Endodermal cell (in vitro differentiated cells): ENCODE results near the gene CYTH3. TPM values are rescaled to one million over a fixed set of nuclear protein-coding genes. Genes with fewer than 3 reads are reported as not detected.

ENCODE experiments used
- DNase-seq: peaks from one replicate; pipeline ENCODE4 v3.0.0-alpha.2; 2017
- H3K27ac ChIP-seq: 2 replicates; pipeline ENCODE4 v1.5.1; 2013; ENCODE audit warnings: mild to moderate bottlenecking, low read depth, low read length, moderate library complexity
- H3K27me3 ChIP-seq: 2 replicates; pipeline ENCODE4 v1.6.1; 2013; ENCODE audit warnings: mild to moderate bottlenecking, low read length, moderate library complexity; ENCODE audit not compliant: insufficient read depth, control insufficient read depth, poor library complexity, severe bottlenecking
- H3K36me3 ChIP-seq: 2 replicates; pipeline ENCODE4 v1.7.0; 2013; ENCODE audit warnings: mild to moderate bottlenecking, low read length, moderate library complexity; ENCODE audit not compliant: control insufficient read depth, insufficient read depth
- H3K4me1 ChIP-seq: one replicate; pipeline ENCODE4 v1.7.0; 2013; ENCODE audit warnings: low read length; ENCODE audit not compliant: control insufficient read depth, insufficient read depth
- H3K4me3 ChIP-seq: 2 replicates; pipeline ENCODE4 v1.5.1; 2013; ENCODE audit warnings: mild to moderate bottlenecking, low read length, moderate library complexity
- H3K9ac ChIP-seq: 2 replicates; pipeline ENCODE4 v1.6.1; 2013; ENCODE audit warnings: mild to moderate bottlenecking, low read length, moderate library complexity; ENCODE audit not compliant: poor library complexity, severe bottlenecking; ENCODE audit errors: extremely low read depth
- H3K9me3 ChIP-seq: 2 replicates; pipeline ENCODE4 v1.6.1; 2013; ENCODE audit warnings: mild to moderate bottlenecking, low read length, moderate library complexity; ENCODE audit not compliant: control insufficient read depth
- H3K27ac Mint-ChIP-seq: 2 replicates; pipeline ENCODE4 v1.8.0; 2020; ENCODE audit warnings: mixed read lengths
- H3K27me3 Mint-ChIP-seq: 2 replicates; pipeline ENCODE4 v1.8.0; 2021; ENCODE audit warnings: mild to moderate bottlenecking, mixed read lengths; ENCODE audit not compliant: insufficient read depth
- H3K36me3 Mint-ChIP-seq: 2 replicates; pipeline ENCODE4 v1.8.0; 2020; ENCODE audit warnings: low read depth, mixed read lengths
- H3K4me1 Mint-ChIP-seq: 2 replicates; pipeline ENCODE4 v1.8.0; 2020; ENCODE audit warnings: mixed read lengths
- H3K4me3 Mint-ChIP-seq: 2 replicates; pipeline ENCODE4 v1.8.0; 2020; ENCODE audit warnings: mild to moderate bottlenecking, moderate library complexity, mixed read lengths
- H3K9me3 Mint-ChIP-seq: 2 replicates; pipeline ENCODE4 v1.8.0; 2020; ENCODE audit warnings: mild to moderate bottlenecking, mixed read lengths
- WGBS, 2 experiments: methylation state at CpG; one replicate each; pipeline versions ENCODE4 v1.1.5 to v1.1.7; 2013; ENCODE audit warnings: missing lambda C conversion rate in 2 of 2, mixed read lengths in 1 of 2; ENCODE audit not compliant: insufficient coverage in 1 of 2, insufficient read length in 1 of 2; 5-methylcytosine and 5-hydroxymethylcytosine counted together
- total RNA-seq, 2 donors: library from RNA; stranded (reverse); fragmentation: NEBNext Ultra II Directional in 1 of 2; extraction: Animal tissue kit (Norgen Biotek cat#: 25700) in 1 of 2; gene quantifications; 2 replicates in 1 of 2; 3 replicates in 1 of 2; pipeline ENCODE4 v1.2.1, GENCODE V29; 2021
- TF ChIP-seq, protein P1 (sequence below): fragments of 200-600 bp; sonication (generic); conservative IDR thresholded peaks from 2 replicates; pipeline ENCODE4 v1.5.0; 2021; ENCODE audit warnings: antibody characterized with exemption, mild to moderate bottlenecking

CYTH3 gene
- total RNA-seq, 2 donors from 2014 or later: 10.6 to 10.8 TPM

DNA sequence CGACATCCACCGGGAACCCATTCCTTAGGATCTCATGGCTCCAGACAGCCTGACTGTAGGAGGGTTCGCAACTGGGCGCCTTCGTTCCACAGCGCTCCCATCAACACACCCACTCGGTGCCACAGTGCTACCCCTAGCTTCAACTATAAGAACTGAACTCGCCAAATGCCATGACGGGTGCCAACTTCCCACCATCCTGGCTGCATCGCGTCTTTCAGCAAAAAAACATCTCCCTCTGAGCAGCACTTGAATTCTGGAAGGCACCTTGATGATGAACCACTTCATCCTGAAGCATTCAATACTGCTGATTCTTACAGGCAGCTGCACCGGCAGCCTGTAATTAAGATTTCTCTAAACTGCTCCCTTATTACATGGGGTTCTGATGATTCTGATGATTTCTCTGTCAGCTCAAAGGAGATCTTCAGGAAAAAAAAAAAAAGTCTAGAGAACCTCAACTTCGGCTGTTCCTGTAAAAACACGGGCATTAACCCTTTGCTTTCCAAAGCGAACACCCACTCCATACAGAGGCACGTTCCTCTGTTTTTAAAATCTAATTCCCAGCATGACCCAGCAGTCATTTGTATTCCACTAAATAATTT lies 1.3 kb downstream of the CYTH3 start:
- H3K27ac ChIP-seq: no peak overlapping the region
- no peaks in the 10 kb centered on the region for H3K36me3 ChIP-seq
- peak; percentile 68 for DNase-seq
- Mint-ChIP-seq H3K9me3 (no peaks in the 10 kb centered on the region), H3K36me3 (no peaks in the 10 kb centered on the region), H3K4me1 (peaks cover 14% of the 10 kb centered on the region), H3K4me3 (peak overlapping the region; percentile 81), H3K27ac (no peak overlapping the region), H3K27me3 (peaks cover 63% of the 10 kb centered on the region)
- H3K9me3 ChIP-seq: no peaks in the 10 kb centered on the region
- TF ChIP-seq, protein P1, sequence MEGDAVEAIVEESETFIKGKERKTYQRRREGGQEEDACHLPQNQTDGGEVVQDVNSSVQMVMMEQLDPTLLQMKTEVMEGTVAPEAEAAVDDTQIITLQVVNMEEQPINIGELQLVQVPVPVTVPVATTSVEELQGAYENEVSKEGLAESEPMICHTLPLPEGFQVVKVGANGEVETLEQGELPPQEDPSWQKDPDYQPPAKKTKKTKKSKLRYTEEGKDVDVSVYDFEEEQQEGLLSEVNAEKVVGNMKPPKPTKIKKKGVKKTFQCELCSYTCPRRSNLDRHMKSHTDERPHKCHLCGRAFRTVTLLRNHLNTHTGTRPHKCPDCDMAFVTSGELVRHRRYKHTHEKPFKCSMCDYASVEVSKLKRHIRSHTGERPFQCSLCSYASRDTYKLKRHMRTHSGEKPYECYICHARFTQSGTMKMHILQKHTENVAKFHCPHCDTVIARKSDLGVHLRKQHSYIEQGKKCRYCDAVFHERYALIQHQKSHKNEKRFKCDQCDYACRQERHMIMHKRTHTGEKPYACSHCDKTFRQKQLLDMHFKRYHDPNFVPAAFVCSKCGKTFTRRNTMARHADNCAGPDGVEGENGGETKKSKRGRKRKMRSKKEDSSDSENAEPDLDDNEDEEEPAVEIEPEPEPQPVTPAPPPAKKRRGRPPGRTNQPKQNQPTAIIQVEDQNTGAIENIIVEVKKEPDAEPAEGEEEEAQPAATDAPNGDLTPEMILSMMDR: peak; percentile 27
- H3K9ac ChIP-seq: peak overlapping the region; percentile 3
- H3K4me1 ChIP-seq: no peaks in the 10 kb centered on the region
- peaks cover 78% of the 10 kb centered on the region for H3K27me3 ChIP-seq
- H3K4me3 ChIP-seq: peak overlapping the region; percentile 93
- WGBS, 2 experiments: 12 to 14% methylated on average over 16 of the region's 16 CpGs

DNA sequence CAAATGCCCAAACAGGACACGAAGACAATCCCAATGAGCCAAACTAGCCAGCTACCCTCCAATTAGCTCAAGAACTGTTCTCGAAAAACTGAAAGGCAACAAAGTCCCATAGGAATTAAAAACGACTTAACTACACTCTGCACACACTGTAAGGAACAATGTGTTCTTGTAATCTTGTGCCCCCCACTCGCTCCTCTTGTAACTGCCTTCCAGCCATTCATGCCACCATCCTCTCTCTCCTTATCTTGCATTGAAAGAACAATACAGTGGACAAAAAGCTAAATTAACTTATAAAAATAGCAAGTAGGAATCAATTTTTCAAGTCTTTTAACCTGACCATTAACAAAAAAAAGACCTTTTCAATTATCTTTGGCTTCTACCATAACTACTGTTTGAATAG lies 2.9 kb downstream of the CYTH3 start:
- TF ChIP-seq, protein P1: no peak
- H3K27me3 Mint-ChIP-seq: peaks cover 75% of the 10 kb centered on the region
- WGBS, 2 experiments: 80 to 81% methylated on average over 2 to 4 of the region's 4 CpGs
- Histone ChIP-seq H3K27ac (no peak overlapping the region), H3K9ac (no peak overlapping the region), H3K9me3 (no peaks in the 10 kb centered on the region), H3K36me3 (no peaks in the 10 kb centered on the region), H3K4me3 (no peak overlapping the region), H3K27me3 (peaks cover 92% of the 10 kb centered on the region), H3K4me1 (no peaks in the 10 kb centered on the region)
- no peaks in the 10 kb centered on the region for H3K36me3 Mint-ChIP-seq
- DNase-seq: no peak
- H3K4me3 Mint-ChIP-seq: no peak overlapping the region
- H3K4me1 Mint-ChIP-seq: peaks cover 14% of the 10 kb centered on the region
- H3K9me3 Mint-ChIP-seq: no peaks in the 10 kb centered on the region
- no peak overlapping the region for H3K27ac Mint-ChIP-seq

DNA sequence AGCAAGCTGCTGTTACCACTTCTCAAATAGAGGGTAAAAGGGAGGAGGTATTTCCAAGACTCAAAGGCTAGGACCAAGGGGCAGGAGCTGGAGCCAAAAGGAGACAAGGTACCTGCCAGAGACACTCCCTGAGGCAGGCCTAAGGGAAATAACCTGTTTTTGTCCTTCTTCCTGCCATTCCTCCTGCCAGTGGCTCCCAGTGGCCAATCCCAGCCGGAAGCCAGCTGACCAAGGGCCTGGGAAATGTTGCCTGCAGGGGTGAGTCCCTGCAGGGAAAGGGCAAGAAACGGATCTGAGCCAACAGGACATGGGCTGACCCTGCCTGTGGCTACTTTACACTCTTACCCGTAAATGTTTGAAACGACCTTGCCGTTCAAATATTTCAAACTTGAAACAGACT lies 3.5 kb downstream of the CYTH3 start:
- peaks cover 70% of the 10 kb centered on the region for H3K27me3 Mint-ChIP-seq
- H3K9me3 Mint-ChIP-seq: no peaks in the 10 kb centered on the region
- Histone ChIP-seq H3K36me3 (no peaks in the 10 kb centered on the region), H3K4me3 (no peak overlapping the region), H3K27ac (no peak overlapping the region), H3K27me3 (peaks cover 92% of the 10 kb centered on the region), H3K9ac (no peak overlapping the region), H3K4me1 (no peaks in the 10 kb centered on the region), H3K9me3 (no peaks in the 10 kb centered on the region)
- TF ChIP-seq, protein P1: no peak
- peaks cover 14% of the 10 kb centered on the region for H3K4me1 Mint-ChIP-seq
- H3K27ac Mint-ChIP-seq: no peak overlapping the region
- H3K4me3 Mint-ChIP-seq: no peak overlapping the region
- peak; percentile 66 for DNase-seq
- no peaks in the 10 kb centered on the region for H3K36me3 Mint-ChIP-seq
- 84 to 91% methylated on average over 3 to 5 of the region's 5 CpGs for WGBS, 2 experiments
